Stimulated activated CD4-positive, alpha-beta T cell treated with anti-CD3 and anti-CD28 coated beads, Interleukin-2, amount 100 ng/mL, for 4 hours (primary cell): ENCODE measurements around the gene GFM1.

Experiments used
- DNase-seq: peaks from one replicate; pipeline ENCODE4 v3.0.0-alpha.2; 2020; ENCODE audit warnings: low read depth

Gene GFM1

DNA sequence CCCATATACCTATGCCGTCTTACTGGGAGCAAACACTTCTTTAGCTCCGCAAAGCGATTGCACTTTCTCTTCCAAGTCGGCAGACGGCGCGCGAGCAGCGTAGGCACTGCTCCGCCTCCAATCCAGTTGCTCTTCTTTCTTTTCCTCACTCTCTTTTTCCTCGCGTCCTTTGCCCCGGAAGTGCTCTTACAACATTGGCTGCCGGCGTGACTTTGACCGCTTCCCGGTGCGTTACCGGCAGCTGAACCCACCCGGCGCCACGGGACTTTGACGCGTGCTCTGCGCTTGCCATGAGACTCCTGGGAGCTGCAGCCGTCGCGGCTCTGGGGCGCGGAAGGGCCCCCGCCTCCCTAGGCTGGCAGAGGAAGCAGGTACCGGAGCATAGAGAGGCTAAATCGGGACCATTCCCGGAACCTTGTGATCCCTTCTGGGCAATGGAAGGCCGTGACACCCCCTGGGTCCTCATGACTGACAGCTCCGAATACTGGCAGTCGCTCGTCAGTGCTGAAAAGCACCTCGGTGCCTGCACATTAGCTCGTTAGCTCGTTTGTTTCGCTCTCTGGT is at the start of gene GFM1:
TSS of gene GFM1 (plus strand) at position 183 of the 564 bp plus-strand sequence. CDS start at position 291, 108 bp downstream.
- peak; percentile 83 for DNase-seq

DNA sequence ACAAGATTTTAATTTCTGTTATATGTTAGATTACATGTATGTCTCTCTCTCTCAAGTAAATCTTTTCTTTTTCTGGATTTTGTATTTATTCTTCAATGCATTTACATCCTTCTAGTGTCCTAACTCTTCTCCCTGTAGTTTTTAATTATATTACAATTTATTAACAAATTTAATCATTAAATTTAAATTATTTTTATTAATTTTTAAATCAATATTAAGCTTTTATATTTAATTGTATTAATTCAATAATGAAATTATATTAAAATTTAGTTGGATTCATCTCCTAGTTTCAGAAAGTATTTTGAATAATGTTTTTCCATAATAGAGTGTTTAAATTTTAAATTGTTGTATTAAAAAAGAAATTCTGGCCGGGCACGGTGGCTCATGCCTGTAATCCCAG is 43.5 kb upstream of the GFM1 start:
- DNase-seq, result no peak

DNA sequence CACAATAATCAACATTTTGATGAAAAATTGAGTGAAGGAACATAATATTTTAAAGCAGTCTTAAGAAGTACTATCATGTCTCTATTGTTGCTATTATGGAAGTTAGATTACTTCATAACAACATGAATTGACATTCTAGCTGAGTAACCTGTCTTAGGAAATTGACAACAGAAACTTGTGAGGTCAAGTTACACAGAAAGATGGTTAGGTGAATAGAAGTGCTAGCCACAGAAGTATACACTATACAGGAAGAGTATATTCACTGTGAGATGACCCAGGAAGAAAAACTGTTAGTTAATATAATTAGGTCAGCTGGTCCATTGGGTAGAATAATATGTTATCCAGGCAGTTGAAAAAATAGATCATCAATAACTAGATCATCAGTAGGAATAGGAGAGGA is 42.1 kb upstream of the GFM1 start:
- no peak for DNase-seq

DNA sequence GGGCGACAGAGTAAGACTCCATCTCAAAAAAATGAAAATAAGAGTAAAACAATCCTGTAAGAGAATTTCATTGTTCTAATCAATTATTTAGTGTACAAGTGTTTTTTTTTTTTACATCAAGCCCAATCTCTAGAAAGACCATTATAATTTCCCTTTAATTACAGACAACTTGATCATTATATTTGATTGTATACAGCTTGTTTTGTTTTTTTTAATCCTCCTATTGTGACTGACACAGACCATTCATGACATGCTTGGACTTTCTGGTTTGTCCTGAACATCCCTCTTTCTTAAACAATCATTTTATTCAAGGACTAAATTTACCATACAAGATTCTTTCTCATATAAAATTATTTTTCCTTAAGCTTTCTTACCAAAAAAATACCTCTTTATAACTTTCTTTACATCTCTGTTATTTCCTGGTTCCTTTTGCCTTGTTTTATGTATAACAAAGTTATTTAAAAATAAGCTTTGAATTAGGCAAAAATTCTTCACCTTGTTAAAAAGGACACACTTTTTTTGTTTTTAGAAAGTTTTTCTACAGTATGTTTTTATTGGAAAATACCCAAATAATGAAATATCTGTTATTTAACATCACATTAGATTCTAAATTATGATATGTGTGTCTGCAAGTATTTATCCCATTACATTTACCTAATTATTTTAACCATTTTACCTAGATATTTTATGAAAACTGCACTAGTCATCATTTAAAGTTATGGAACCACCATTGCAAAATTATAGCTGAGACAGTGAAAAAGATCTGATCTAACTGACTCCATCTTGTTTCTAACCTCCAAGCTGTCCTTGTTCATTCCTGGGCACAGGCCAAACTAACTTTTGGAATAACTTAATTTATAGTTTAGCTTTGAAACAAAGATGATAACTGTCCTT is 26.1 kb upstream of the GFM1 start:
- no peak for DNase-seq

DNA sequence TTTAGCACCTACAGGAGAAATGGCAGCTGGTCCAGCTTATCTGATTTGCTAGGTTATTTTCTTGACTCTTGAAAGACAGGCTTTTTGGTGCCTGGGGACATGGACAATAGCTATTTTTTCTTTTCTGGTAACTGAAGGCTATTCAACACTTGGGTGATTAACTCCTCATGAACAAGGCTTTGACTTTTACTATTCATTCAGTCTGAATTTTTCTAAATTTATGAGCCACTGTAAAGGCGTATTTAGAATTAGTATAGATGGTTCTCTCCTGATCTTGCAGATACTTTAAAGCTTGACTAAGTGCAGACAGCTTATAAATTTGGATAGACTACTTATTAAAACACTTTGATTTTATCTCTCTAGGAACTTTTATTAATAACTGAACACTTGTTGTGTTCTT is 18.4 kb upstream of the GFM1 start:
- no peak for DNase-seq

DNA sequence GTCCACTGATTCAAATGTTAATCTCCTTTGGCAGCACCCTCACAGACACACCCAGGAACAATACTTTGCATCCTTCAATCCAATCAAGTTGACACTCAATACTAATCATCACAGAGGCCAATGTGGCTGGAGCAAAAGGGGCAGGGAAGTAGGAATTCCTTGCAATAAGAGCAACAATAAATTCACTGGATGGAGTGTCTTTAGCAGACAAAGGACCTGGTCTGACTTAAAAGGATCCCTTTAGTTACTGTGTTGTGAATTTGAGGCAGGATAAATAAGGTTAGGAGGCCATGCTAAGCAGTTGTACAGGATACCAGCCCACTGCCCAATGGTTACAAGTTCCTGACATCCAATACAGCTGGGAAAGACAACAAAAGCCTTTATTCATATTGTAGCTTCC is 12.3 kb upstream of the GFM1 start:
- no peak for DNase-seq

DNA sequence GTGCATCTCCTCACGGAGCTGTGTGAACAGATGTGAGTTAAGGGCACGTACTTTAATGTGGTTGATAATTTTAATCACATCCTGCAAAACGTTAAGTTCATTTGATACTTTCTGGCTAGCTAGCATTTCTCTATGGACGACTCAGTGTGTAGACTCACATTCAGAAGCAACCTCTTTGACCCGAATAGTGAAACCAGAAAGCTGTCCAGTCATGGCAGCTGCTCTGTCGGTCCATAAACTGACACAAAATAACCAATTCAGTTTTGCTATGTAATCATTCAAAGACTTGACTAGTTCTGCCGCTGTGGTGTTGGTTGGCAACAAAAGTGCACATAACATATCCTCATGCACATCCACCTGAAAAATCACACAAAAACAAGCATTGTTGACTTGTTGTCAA is 3.7 kb upstream of the GFM1 start:
- no peak for DNase-seq

DNA sequence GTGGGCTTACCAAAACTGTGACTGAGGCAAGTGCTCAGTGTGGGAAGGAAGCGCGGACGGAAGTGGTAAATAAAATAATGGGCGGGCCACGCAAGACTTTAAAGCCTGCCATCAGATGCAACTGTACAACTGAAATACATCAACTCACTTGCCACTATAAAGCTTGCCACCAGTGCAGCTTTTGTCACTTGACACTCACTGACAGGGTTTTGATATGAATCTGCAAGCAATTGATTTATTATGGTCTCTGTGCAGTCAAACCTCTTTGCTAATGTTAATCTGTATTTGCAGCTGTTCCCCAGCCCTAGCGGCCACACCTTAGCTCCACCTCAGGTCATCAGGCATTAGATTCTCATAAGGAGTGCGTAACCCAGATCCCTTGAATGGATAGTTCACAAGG is 2.3 kb upstream of the GFM1 start:
- DNase-seq, result no peak

DNA sequence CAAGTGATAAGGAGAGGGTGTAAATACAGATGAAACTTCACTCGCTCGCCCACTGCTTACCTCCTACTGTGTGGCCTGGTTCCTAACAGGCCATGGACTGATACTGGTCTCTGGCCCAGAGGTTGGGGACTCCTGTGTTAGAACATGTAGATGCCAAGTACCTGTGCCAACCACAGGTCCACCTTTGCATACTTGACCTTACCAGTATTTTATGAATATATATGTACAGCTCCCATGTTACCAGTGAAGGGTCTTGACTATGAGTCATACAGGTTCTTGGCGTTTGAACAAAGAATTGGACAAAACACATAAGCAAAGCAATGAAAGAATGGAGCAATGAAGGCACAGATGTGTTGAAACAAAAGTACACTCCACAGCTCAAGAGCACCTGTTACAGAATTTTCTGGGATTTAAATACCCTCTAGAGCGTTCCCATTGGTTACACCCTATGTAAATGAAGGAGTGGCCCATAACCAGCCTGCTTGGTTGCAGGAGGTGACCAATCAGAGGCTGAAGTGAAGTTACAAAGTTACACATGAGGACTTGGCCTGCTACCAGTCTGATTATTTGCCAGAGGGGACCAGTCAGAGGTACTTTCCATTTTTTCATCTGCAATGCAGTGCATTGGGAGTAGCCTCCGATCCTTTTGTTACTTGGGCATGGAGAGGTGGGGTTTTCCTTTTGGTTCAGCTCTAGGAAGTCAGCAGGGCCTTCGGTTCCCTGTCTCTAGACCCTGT is 1.7 kb upstream of the GFM1 start:
- DNase-seq, result no peak

DNA sequence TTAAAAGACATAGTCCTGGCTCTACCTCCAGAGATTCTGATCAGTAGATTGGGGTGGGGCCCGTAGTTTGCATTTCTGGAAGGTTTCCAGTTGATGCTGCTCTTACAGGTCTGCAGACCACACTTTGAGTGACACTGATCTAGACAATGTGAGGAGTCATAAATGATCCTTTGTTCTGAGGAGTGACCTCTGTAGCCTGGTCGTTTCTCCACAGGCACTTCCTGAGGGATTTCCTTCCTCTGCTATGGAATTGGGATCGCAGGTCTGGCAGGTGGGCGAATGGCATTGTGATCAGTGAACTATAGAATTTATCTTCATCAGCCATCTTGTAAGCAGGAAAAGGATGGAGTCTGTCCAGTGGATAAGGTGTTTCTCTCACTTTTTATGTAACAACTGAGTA is 5.5 kb downstream of the GFM1 start:
- no peak for DNase-seq

DNA sequence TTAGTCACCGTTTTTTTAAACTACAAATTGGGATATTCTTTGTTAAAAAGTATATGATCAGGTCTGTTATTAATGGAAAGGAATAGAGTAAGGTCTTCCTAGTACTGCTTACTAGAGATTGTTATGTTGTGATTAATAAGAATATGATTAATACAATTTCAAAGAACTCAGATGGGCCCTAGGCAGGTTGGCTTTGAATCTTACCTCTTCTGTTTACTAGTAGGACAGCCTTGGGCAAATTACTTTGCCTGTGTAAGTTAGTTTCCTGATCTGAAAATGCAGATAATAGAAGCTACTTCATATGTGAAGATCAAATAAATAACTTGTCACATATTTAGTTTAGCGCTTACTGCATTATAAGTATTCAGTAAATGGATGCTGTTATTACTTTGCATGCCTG is 6.9 kb downstream of the GFM1 start:
- DNase-seq, result no peak

DNA sequence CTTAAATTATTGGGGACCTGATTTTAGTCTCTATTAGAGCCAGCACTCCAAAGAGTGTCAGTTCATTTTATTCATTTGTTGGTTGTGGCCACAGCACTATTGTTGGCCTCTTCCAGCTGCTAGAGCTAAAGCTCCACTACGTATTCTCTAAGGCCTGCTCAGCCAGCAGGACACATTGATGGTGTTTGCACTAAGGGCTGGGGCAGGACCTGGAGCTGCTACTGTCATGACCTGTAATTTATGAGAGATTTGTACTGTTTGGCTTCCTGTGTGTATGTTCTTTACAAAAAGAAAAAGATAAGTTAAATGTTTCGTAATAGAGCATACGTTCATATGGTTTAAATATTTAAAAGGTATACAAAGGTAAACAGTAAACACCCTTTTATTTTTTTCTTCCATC is 8.1 kb downstream of the GFM1 start:
- DNase-seq, result no peak

DNA sequence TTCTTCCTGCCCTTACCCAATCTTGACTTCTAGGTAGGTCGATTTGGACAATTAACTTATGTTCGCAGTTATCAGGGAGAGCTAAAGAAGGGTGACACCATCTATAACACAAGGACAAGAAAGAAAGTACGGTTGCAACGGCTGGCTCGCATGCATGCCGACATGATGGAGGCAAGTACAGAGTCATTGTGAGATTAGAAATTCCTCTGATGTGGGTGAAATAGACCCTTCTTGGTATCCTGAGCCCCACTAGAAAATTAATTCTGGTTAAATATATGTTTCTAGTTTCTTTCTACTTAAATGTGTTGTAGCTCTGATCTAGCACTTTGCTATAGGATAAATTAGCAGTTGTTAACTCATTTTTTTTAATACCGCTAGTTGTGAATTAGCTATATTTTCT is 14.6 kb downstream of the GFM1 start:
- no peak for DNase-seq

DNA sequence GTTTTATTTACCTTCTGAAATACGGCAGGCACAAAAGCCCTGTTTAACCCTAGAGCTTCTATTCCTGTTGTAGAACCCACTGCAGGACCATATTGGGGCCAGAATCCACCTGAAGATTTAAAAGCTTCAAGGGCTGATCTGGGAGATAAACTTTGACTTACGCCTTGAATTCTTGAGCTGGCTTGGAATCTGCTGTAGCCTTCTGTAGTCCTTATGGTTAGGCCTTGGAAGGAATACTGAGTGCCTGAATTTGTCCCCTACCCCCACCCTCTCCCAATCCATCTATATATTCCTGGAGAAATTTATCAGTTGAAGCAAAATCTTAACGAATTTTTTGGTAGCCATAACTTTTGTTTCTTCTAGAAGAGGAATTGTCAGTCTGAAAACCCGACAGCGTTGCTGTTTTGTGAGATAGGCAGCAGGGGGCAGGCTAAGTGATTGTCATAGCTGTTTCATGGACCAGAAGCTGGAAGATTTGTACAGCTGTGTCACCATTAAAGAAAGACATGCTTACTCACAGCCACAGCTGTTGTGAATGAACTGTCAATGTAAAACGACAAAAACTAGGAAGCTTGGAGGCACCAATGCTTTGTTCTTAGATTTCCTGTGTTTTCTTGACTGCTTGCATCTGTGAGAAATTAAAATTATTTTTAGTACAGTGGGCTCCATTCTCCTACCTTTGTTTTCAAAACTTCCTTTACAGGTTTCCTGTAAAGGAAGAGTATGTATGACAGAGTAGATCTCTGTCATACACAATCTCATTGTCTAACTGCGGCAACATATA is 15.3 kb downstream of the GFM1 start:
- DNase-seq, result peak; percentile 27

DNA sequence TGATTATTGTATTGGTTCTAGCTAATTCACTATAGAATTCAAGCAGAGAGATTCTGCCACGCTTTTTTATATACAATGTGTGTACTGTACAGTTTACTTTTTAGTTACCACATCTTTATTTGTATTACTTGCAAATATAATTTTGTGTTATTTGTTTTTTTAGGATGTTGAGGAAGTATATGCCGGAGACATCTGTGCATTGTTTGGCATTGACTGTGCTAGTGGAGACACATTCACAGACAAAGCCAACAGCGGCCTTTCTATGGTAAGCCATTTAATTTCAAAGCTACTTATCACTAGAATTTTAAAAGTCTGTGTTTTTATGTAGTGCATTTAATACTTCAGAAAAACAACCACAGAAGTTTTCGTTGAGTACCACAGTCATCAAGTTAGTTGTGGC is 16.4 kb downstream of the GFM1 start:
- no peak for DNase-seq

DNA sequence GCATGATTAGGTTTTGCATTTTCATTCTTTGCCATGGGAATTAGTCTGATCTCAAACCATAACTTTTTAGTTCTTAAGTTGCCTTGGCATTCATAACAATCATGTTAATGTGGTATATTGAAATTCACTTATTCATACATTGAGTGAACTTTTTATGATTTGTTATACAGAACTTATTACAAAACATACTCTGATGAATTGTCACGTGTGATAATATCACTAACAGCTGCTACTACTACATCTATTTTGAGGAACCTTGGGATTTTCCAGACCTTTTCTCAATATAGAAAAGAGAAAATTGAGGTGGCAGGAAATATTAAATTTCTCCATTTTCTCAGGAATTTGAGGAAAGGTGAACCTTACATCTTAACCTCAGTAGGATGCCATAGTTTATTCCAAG is 18.9 kb downstream of the GFM1 start:
- no peak for DNase-seq

DNA sequence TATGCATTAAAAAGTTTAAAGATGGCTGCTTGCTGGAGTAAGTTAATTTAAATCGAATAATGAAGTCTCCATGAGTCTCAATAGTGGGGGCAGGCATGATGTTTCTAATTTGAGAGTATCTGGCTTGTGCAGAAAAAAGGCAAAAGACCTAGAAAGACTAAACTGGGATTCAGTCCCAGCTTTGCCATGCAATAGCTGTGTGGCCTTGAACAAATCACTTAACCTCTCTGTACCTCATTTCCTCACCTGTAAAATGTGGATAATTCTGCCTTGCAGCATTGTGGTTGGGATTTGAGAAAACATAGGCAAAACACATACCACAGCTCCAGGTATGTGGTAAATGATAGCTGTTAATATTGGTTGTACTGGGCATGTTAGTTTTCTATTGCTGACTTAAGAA is 19.5 kb downstream of the GFM1 start:
- no peak for DNase-seq

DNA sequence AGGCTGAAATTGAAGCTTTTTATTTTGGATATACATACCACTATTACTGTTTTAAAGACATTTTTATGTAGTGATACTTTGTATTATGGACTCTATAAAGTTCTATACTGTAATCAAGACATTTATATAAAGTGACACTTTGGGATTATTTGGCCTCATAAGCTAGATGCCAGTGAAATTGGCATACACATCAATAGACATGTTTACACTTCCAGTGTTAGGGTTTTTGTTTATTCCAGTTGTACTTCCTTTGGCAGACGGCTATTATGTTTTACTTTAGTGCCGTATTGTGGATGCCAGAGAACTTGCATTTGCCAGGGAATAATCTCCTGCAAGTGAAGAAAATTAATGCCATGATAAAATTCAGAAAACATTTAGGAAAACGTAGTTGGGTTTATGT is 22.1 kb downstream of the GFM1 start:
- DNase-seq, result no peak

DNA sequence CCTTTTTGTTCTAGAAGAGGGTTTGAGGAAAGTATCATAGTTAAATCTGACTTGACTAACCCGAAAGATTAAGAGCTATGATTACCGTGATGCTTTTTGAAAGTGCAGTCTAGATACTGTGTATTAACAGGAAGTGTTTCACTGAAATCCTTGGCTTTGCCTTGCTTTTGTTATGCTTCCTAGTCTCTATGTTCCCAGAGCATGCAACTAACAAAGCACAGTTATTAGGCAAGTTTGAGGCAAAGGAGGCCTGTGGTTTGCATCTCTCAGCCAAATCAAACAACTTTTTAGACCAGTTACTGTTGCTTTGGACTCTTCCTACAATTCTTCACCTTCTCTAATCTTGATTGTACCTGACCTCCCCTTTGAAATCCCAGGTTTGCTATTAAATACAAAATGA is 24.2 kb downstream of the GFM1 start:
- no peak for DNase-seq

DNA sequence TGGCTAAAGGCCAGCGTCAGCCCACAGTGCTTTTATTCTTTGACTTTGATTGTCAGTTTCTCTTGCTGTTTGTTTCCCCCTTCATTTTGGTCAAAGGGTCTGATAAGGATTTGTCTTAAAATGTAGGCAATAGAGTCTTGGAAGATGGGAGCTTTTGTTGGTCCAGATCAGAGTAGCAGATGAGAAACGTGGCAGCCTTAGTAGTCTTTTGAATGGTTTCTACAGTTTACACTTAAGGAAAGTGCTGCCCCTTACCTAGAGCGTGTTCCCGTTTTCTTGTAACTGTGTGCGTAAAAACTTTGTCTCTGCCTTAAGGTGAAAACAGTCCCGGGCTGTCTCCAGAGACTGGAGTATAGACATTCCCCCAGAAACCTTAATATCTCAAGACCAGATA is 27.5 kb downstream of the GFM1 start:
- DNase-seq, result no peak

DNA sequence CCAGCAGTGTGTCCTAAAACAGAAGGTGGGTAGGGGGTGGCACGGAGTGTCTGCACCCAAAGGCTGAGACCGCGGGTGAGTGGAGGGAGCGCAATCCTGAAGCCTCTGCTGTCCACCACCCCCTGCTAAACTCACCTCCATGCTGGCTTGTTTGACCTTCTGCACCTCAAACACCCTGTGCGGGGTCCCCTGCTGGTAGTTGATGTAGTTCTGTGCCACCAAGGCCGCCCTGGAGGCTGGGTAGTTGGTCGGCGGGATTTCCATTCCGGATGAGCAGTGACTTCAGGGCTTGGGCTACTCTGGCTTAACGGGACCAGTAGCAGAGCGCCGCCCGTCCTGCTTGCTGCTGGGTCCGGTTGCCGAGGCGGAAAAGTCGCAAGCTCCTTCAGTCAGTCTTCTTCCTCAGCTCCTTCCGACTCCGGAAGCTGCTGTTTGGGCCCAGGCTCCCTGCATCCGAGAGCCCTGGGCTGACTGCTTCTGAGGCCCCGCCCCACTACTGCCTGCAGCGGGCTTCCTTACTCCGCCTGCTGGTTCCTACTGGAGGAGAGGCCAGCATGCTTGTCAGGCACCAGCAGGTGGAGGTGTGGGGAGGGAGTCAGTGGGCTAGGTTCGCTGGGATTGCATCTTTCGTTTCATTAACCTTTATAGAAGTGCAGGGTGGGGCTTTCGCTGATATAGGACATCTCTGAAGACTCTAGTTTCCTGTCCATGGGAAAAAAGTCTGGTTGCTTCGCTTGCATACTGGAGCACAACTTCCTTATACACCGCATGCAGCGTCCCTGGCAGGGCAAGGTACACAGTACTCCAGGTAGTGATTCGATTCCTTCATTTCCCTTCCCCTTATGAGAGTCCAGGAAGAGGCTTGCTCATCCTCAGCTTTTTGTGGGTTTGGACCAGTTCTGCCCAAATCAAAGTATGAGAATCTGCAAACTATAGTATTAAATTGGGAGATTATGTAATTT is 28.2 kb downstream of the GFM1 start, which contains the start of gene LXN:
TSS of gene LXN (minus strand) at position 434 of the 962 bp plus-strand sequence. CDS start at position 264, 170 bp downstream.
- DNase-seq, result peak; percentile 65
